OCI-LY1 (cell line): Measurements from ENCODE around the gene CYB5B.

ENCODE experiments used
- H2AFZ ChIP-seq: fragments of 200-600 bp; sonication (generic), shearing (Covaris generic); 2 replicates; pipeline ENCODE4 v1.6.0; 2014; ENCODE audit warnings: antibody characterized with exemption, mild to moderate bottlenecking, low read length
- H3F3A ChIP-seq: fragments of 200-600 bp; sonication (generic), shearing (Covaris generic); 2 replicates; pipeline ENCODE4 v1.6.0; 2014; ENCODE audit warnings: mild to moderate bottlenecking, antibody characterized with exemption, low read length, moderate library complexity; ENCODE audit not compliant: insufficient read depth
- H3K27ac ChIP-seq: fragments of 200-600 bp; sonication (generic); 2 replicates; pipeline ENCODE4 v1.5.1; 2014; ENCODE audit warnings: low read length, mixed run types, mild to moderate bottlenecking, low read depth; ENCODE audit not compliant: poor library complexity, severe bottlenecking
- H3K27me3 ChIP-seq: fragments of 200-600 bp; sonication (generic); 2 replicates; pipeline ENCODE4 v1.6.0; 2014; ENCODE audit warnings: antibody characterized with exemption, mild to moderate bottlenecking, low read length, moderate library complexity; ENCODE audit not compliant: insufficient read depth
- H3K36me3 ChIP-seq: fragments of 200-600 bp; sonication (generic); 2 replicates; pipeline ENCODE4 v1.6.1; 2014; ENCODE audit warnings: mild to moderate bottlenecking, antibody characterized with exemption, low read length, moderate library complexity, mixed read lengths; ENCODE audit not compliant: insufficient read depth
- H3K4me1 ChIP-seq: fragments of 200-600 bp; sonication (generic); 2 replicates; pipeline ENCODE4 v1.5.1; 2014; ENCODE audit warnings: mild to moderate bottlenecking, low read length, moderate library complexity; ENCODE audit not compliant: insufficient read depth, severe bottlenecking
- H3K4me2 ChIP-seq: fragments of 200-600 bp; sonication (generic), shearing (Covaris generic); 2 replicates; pipeline ENCODE4 v1.6.1; 2014; ENCODE audit warnings: low read length
- H3K4me3 ChIP-seq: fragments of 200-600 bp; sonication (generic); 2 replicates; pipeline ENCODE4 v1.5.1; 2014; ENCODE audit warnings: low read length, low read depth, mild to moderate bottlenecking, mixed read lengths; ENCODE audit not compliant: poor library complexity, severe bottlenecking
- H3K79me2 ChIP-seq: fragments of 200-600 bp; shearing (Covaris generic); 2 replicates; pipeline ENCODE4 v1.6.1; 2016; ENCODE audit warnings: mixed run types, low read length, mixed read lengths; ENCODE audit not compliant: insufficient read depth
- H3K9ac ChIP-seq: fragments of 200-600 bp; sonication (generic), shearing (Covaris generic); 2 replicates; pipeline ENCODE4 v1.6.1; 2014; ENCODE audit warnings: mild to moderate bottlenecking, low read length, mixed read lengths
- H3K9me2 ChIP-seq: fragments of 200-600 bp; sonication (generic), shearing (Covaris generic); 2 replicates; pipeline ENCODE4 v1.6.1; 2014; ENCODE audit warnings: low read depth, mild to moderate bottlenecking, low read length, mixed read lengths
- H3K9me3 ChIP-seq: fragments of 200-600 bp; shearing (Covaris generic); 2 replicates; pipeline ENCODE4 v1.6.1; 2014; ENCODE audit warnings: low read length, mixed read lengths
- H4K20me1 ChIP-seq: fragments of 200-600 bp; sonication (generic), shearing (Covaris generic); 2 replicates; pipeline ENCODE4 v1.6.0; 2016; ENCODE audit warnings: mild to moderate bottlenecking, low read length; ENCODE audit not compliant: insufficient read depth
- EZH2 ChIP-seq: fragments of 200-600 bp; sonication (generic), shearing (Covaris generic); IDR thresholded peaks from 2 replicates; pipeline ENCODE4 v1.8.0; 2017; ENCODE audit warnings: borderline replicate concordance, mixed run types, mild to moderate bottlenecking, antibody characterized with exemption, low read length, moderate library complexity, mixed read lengths
- TF ChIP-seq, protein P1 (sequence below): fragments of 200-600 bp; sonication (generic), shearing (Covaris generic); IDR thresholded peaks from 2 replicates; pipeline ENCODE4 v1.5.1; 2017; ENCODE audit warnings: mild to moderate bottlenecking, antibody characterized with exemption, low read length, moderate library complexity, mixed read lengths

The CYB5B gene

DNA sequence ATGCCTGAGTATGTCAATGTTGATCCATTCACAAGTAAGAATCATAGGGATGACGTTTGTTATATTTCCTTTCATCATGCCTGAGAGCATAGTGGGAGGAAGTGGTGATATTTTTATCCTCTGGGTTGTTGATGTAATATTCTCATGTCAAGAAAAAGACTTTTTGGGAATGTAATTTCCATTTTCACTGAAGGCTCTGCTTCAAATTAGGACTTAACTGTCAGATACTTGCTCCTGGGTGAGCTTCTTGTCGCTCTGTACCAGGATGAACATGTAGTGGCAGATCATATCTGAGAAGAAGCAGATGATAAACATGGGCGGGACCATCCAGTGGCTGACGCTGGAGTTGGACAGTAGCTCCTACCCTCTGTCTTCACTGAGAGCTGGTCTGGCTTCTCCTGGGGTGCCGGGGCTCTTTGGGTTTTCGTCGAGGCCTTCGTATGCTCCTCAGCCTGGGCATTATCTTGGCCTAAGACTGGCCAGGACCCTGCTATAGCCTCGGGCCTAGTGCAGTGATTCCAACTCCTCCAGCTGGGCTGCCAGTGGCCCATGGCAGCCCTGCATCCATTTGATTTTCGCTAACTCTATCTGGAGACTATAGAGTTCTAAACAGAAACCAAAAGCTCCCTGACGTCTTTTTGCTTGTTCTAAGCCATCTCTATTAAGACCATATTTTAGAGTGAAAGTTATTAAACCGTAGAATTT lies 19.7 kb downstream of the CYB5B start:
- Histone ChIP-seq H3K79me2 (peaks cover 49% of the 10 kb centered on the region), H3K36me3 (peaks cover 52% of the 10 kb centered on the region), H3K27ac (no peak overlapping the region), H3K4me3 (no peak overlapping the region), H4K20me1 (no peaks in the 10 kb centered on the region), H3K27me3 (no peaks in the 10 kb centered on the region), H2AFZ (no peak overlapping the region), H3K9me2 (no peaks in the 10 kb centered on the region), H3K9ac (no peak overlapping the region), H3K4me1 (peaks cover 4% of the 10 kb centered on the region), H3F3A (peaks cover 4% of the 10 kb centered on the region; the same call in 1 of the 2 replicates), H3K9me3 (no peaks in the 10 kb centered on the region), H3K4me2 (no peak overlapping the region; the same call in 1 of the 2 replicates)
- TF ChIP-seq, protein P1, sequence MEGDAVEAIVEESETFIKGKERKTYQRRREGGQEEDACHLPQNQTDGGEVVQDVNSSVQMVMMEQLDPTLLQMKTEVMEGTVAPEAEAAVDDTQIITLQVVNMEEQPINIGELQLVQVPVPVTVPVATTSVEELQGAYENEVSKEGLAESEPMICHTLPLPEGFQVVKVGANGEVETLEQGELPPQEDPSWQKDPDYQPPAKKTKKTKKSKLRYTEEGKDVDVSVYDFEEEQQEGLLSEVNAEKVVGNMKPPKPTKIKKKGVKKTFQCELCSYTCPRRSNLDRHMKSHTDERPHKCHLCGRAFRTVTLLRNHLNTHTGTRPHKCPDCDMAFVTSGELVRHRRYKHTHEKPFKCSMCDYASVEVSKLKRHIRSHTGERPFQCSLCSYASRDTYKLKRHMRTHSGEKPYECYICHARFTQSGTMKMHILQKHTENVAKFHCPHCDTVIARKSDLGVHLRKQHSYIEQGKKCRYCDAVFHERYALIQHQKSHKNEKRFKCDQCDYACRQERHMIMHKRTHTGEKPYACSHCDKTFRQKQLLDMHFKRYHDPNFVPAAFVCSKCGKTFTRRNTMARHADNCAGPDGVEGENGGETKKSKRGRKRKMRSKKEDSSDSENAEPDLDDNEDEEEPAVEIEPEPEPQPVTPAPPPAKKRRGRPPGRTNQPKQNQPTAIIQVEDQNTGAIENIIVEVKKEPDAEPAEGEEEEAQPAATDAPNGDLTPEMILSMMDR, result no peak
- no peak for TF ChIP-seq EZH2

DNA sequence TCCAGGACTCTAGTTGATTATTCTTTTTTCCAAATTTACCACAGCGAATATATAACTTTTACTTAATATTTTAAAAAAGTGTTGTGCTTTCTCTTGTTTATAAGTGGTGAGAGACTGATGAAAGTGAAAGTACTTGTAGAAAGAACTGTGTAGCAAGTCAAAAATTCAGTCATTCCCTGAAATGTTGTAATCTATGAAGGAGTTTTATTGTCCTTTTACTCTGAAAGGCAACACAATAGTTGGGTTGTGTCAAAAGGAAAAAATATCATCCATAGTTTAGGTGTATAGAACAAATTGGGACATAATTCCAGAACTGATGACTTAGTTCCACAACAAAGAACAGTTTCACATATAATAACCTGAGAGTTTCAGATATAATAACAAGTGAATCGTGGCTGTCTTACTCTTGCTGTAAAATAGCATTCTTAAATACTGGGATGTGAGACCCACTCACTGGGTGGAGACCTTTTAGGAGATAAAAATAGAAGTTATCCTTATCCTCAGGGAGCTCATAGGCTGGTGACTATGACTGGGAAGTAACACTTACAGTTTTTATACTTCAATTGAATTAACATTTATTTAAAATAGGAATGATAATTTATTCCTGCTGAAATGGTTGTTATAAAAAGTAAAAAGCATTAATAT lies 20.6 kb downstream of the CYB5B start:
- Histone ChIP-seq H3K36me3 (peaks cover 52% of the 10 kb centered on the region), H2AFZ (no peak overlapping the region), H3K27ac (no peak overlapping the region), H3K4me2 (no peak overlapping the region), H3K79me2 (peaks cover 40% of the 10 kb centered on the region), H3K4me1 (peaks cover 4% of the 10 kb centered on the region), H3K9ac (no peak overlapping the region), H3K9me3 (no peaks in the 10 kb centered on the region), H4K20me1 (no peaks in the 10 kb centered on the region), H3K27me3 (no peaks in the 10 kb centered on the region), H3K4me3 (no peak overlapping the region), H3F3A (peaks cover 4% of the 10 kb centered on the region; the same call in 1 of the 2 replicates), H3K9me2 (no peaks in the 10 kb centered on the region)
- TF ChIP-seq EZH2, result no peak
- TF ChIP-seq, protein P1, result no peak

DNA sequence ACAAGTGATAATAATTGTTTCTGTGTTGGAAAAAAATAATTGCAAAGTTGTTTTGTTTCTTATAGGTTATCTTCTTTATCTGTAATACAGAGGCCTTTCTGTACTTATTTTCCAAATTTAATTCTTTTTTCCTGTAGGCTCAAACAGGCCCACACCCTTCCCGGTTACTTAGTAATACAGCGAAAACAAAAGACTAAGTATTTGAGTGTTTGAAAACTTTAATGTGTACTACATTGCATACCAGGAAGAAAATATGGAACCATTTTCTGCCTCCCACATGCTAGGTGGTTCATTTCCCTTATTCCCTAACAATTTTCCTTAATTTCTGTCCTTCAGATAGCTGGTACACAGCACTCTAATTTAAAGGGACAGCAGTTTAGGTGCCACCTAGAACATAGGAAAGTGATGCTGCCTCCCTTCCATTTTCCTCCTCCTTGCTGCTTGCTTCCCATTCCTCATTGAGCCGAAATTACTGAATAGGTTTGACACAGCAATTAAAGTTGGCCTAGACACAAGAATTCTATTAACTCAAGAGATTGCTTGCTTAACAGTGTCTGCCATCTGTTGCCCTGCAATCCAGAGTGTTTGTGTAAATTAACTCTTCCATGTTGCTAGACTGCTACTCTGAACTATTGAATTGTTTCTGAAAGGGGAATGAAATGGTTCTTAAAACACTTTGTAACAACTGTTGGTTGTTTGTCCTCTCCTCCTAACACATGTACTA lies 24.2 kb downstream of the CYB5B start:
- no peak overlapping the region for H3K4me2 ChIP-seq
- H3K9me3 ChIP-seq, result no peaks in the 10 kb centered on the region
- no peak overlapping the region for H3K27ac ChIP-seq

More for the DNA sequence above, 24.2 kb downstream of the CYB5B start:
- Histone ChIP-seq H3K4me3 (no peak overlapping the region), H4K20me1 (no peaks in the 10 kb centered on the region), H3K79me2 (peaks cover 14% of the 10 kb centered on the region; the same call in 1 of the 2 replicates), H3K9ac (no peak overlapping the region), H2AFZ (no peak overlapping the region), H3K9me2 (no peaks in the 10 kb centered on the region), H3F3A (no peaks in the 10 kb centered on the region), H3K36me3 (peaks cover 63% of the 10 kb centered on the region), H3K27me3 (no peaks in the 10 kb centered on the region), H3K4me1 (peaks cover 4% of the 10 kb centered on the region)
- TF ChIP-seq, protein P1, result no peak
- no peak for TF ChIP-seq EZH2
